ENCODE results near the gene AKAP12.
"Not testable (repeated sequence)": the region's sequence is repeated elsewhere in the genome, so short reads cannot be mapped to it uniquely, and the experiment has no call there.

The AKAP12 gene

DNA sequence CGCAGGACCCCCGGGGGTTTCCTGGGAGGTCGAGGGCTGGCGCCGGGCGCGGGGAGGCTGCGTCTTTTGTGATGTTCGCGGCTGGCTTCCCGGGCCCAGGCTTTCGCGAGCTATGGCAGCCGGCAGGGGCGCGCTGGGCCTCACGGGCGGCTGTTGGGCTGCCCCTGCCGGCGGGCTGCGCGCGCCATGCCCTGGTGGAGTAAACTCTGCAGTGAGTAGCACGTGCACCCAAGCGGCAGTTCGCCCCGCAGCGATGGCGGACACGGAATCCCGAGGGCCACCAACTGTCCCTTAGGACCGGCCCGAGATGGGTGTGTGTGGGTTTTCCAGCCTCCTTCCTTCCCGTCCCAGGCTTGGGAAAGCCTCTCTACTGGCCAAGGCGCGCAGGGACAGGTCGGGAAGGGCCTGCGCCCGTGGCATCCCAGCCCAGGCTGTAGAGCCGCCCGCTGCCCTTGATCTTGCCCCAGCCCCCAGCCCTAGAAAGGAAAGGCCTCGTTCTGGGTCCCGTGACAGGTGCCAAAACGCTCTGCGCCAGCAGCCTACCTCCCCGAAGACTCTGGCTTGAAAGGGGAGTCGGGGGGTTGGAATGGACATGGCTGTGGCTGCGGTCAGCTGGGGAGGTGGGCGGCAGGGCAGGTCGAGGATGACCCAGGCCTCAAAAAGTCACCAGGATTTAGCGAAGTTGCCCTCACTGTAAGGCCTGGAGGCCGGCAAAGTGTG, 101.9 kb downstream of the AKAP12 start:
- no peak for DNase-seq (ENCODE audit: low read depth in 2 of 2)

DNA sequence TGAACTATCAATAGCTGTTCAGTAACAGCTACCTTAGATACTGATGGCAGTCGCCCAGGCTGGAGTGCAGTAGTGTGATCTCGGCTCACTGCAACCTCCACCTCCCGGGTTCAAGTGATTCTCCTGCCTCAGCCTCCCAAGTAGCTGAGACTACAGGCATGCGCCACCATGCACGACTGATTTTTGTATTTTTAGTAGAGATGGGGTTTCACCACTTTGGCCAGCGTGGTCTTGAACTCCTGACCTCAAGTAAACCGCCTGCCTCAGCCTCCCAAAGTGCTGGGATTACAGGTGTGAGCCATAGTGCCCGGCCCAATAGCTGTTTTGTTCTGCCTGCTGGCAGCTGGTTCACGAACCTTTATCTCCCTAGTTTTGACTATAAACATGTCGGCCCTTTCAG, 103.0 kb downstream of the AKAP12 start:
- DNase-seq (ENCODE audit: low read depth in 2 of 2): not testable (repeated sequence)

DNA sequence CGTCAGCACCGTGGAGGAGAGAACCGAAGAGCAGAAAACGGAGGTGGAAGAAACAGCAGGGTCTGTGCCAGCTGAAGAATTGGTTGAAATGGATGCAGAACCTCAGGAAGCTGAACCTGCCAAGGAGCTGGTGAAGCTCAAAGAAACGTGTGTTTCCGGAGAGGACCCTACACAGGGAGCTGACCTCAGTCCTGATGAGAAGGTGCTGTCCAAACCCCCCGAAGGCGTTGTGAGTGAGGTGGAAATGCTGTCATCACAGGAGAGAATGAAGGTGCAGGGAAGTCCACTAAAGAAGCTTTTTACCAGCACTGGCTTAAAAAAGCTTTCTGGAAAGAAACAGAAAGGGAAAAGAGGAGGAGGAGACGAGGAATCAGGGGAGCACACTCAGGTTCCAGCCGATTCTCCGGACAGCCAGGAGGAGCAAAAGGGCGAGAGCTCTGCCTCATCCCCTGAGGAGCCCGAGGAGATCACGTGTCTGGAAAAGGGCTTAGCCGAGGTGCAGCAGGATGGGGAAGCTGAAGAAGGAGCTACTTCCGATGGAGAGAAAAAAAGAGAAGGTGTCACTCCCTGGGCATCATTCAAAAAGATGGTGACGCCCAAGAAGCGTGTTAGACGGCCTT, 110.0 kb downstream of the AKAP12 start:
- no peak for DNase-seq (ENCODE audit: low read depth in 2 of 2)

- no peak for DNase-seq (ENCODE audit: low read depth in 2 of 2)
These were observed 110.8 kb downstream of the AKAP12 start for GRCh38 chr6:151350442-151351145.

- no peak for DNase-seq (ENCODE audit: low read depth in 2 of 2)
These were observed 111.5 kb downstream of the AKAP12 start for GRCh38 chr6:151351146-151351700.

- no peak for DNase-seq (ENCODE audit: low read depth in 2 of 2)
These were observed 112.0 kb downstream of the AKAP12 start for GRCh38 chr6:151351731-151352130.

DNA sequence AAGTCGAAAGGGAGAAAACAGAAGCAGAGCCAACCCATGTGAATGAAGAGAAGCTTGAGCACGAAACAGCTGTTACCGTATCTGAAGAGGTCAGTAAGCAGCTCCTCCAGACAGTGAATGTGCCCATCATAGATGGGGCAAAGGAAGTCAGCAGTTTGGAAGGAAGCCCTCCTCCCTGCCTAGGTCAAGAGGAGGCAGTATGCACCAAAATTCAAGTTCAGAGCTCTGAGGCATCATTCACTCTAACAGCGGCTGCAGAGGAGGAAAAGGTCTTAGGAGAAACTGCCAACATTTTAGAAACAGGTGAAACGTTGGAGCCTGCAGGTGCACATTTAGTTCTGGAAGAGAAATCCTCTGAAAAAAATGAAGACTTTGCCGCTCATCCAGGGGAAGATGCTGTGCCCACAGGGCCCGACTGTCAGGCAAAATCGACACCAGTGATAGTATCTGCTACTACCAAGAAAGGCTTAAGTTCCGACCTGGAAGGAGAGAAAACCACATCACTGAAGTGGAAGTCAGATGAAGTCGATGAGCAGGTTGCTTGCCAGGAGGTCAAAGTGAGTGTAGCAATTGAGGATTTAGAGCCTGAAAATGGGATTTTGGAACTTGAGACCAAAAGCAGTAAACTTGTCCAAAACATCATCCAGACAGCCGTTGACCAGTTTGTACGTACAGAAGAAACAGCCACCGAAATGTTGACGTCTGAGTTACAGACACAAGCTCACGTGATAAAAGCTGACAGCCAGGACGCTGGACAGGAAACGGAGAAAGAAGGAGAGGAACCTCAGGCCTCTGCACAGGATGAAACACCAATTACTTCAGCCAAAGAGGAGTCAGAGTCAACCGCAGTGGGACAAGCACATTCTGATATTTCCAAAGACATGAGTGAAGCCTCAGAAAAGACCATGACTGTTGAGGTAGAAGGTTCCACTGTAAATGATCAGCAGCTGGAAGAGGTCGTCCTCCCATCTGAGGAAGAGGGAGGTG, 112.9 kb downstream of the AKAP12 start:
- DNase-seq (ENCODE audit: low read depth in 2 of 2): no peak

GRCh38 chr6:151353795-151354194, 114.0 kb downstream of the AKAP12 start:
- DNase-seq (ENCODE audit: low read depth in 2 of 2): no peak

DNA sequence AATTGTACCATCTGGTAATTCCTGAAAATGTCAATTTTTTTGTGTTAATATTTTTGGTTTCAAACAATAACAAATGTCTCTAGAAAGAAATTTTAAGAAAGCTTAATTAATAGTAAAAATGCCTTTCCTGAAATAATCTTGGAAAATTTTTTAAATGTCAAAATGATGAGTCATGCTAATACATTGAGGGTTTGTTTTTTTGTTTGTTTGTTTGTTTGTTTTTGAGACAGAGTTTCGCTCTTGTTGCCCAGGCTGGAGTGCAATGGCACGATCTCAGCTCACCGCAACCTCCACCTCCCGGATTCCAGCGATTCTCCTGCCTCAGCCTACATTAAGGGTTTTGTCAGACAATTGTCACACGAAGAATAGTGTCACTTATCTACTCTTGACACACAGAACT, 117.2 kb downstream of the AKAP12 start:
- DNase-seq (ENCODE audit: low read depth in 2 of 2): not testable (repeated sequence)

DNA sequence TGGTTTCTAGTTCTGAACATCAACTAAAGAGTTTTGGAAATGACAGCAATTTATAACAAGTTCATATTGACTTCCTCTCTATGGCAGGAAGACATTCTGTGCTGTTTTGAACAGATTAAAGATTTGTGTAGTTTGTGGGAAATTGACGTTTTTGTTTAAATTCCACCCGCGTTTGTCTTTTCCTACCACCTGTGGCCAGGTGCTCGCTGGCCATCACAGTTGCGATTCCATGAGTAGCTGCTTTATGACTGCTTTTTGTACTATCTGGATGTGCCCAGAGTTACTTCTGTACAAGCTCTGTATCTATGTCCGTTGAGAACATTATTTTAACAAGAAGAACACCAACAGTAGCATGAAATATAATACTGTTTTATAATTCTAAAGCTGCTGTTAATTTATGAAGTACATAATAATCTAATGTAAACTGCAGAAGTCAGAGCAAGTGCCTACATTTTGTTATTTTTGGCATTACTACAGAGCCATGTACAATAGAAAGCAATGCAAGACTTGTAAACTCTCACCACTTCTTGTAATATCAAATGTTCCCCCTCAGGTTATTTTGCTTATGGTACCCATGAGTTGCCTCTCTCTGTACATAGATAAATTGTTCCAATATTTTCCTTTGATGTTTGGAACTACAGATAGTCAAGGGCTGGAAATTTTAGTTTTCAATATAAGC, 118.1 kb downstream of the AKAP12 start:
- no peak for DNase-seq (ENCODE audit: low read depth in 2 of 2)

DNA sequence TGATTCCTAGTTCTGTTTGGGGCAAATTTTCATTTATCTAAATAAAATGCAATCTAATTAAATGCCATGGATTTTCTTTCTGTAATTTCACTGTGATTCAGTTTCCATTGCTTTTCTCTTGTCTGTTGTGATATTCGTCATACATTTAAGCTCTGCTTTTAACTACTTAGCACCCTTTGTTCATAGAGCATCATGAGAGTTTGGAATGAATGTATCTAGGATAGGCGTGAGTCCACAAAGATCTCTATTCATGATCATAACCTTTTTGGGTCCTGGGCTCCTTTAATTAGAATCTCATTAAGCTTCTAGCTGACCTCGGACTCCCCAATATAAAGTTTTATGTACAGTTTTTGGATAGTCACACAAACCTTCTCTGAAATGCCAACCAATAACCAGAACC, 118.7 kb downstream of the AKAP12 start:
- DNase-seq (ENCODE audit: low read depth in 2 of 2): no peak

- no peak for DNase-seq (ENCODE audit: low read depth in 2 of 2)
These were observed 119.7 kb downstream of the AKAP12 start for GRCh38 chr6:151359486-151359885.

DNA sequence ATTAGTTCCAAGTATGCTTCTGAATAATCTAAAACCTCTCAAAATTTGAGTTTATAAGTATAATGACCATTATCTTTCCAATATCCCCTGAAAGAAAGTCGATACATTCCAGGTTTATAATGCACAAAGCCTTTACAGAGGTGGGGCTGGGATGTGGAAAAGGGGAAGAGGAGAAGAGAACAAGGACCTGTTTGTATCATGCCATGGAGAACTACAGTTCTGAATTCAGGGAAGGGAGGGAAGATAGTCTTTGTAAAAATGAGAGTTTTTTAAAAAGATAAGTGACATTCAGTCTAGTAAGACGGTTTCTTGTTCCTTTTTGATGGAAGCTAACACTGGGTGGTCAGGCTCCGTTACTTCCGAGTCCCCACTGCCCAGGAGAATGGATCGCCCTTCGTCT, 125.5 kb downstream of the AKAP12 start:
- DNase-seq (ENCODE audit: low read depth in 2 of 2): no peak

- no peak for DNase-seq (ENCODE audit: low read depth in 2 of 2)
These were observed 130.8 kb downstream of the AKAP12 start for GRCh38 chr6:151370509-151371078.

- DNase-seq (ENCODE audit: low read depth in 2 of 2): no peak
These were observed 132.4 kb downstream of the AKAP12 start for GRCh38 chr6:151372164-151372563.

DNA sequence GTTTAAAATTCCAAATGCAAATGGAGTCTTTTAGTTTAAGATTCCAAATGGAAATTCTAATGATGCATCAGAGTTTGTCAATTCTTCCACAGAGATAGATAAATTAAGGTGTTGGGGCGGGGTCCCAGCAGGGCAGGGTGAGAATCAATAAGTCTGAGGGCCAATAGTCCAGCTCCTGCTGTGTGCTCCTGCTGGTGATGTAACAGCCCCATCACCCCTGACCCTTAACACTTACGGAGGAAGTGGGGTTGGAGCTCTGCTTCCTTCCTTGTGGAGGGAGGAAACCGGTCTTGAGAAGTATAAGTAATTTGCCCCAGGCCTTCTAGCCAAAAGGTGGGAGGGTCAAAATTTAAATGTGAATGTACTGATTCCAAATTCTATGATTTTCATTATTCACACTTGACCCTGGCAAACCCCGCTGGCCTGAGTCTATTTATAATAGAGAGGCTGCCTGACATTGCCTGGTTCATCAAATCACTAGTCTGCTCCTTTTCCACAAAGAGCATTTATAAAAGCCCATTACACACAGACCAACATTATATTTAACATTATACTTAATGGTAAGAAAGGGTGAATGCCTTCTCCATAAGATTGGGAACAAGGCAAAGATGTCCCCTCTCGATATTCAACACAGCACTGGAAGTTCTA, 134.4 kb downstream of the AKAP12 start:
- DNase-seq (ENCODE audit: low read depth in 2 of 2): no peak

GRCh38 chr6:151375833-151376232, 136.1 kb downstream of the AKAP12 start:
- no peak for DNase-seq (ENCODE audit: low read depth in 2 of 2)

- DNase-seq (ENCODE audit: low read depth in 2 of 2): no peak
These were observed 136.7 kb downstream of the AKAP12 start for GRCh38 chr6:151376440-151376839.

DNA sequence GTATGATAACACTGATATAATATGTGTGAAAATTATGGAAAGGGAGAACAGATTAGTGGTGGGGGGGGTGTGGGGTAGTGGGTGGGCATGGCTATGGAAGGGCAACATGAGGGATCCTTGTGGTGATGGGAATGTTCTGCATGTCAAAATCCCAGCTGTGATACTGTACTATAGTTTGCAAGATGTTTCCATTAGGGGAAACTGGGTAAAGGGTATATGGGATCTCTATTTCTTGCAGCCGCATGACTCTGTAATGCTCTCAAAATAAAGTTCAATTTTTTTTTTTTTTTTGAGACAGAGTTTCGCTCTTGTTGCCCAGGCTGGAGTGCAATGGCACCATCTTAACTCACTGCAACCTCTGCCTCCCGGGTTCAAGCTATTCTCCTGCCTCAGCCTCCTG, 137.3 kb downstream of the AKAP12 start:
- DNase-seq (ENCODE audit: low read depth in 2 of 2): no peak
